Transverse colon (tissue), 4 donors: ENCODE results near the gene DNAJC8. TPM values are rescaled to one million over a fixed set of nuclear protein-coding genes. Genes with fewer than 3 reads are reported as not detected.

ENCODE experiments used
- DNase-seq: peaks from one replicate; pipeline ENCODE4 v3.0.0-alpha.2; 2019
- H3K27ac ChIP-seq, 4 donors: fragments of 200-600 bp; sonication (generic); 2 replicates each; pipeline ENCODE4 v1.5.1; 2016 to 2018; ENCODE audit warnings: inconsistent platforms in 4 of 4
- H3K27me3 ChIP-seq: fragments of 200-600 bp; sonication (generic); 2 replicates; pipeline ENCODE4 v1.5.1; 2017; ENCODE audit warnings: inconsistent platforms
- H3K36me3 ChIP-seq, 4 donors: fragments of 200-600 bp; sonication (generic); 2 replicates each; pipeline ENCODE4 v1.5.1; 2017 to 2019; ENCODE audit warnings: inconsistent platforms in 4 of 4
- H3K4me1 ChIP-seq, 4 donors: fragments of 200-600 bp; sonication (generic); 2 replicates each; pipeline ENCODE4 v1.5.1; 2017 to 2020; ENCODE audit warnings: inconsistent platforms in 4 of 4
- H3K4me3 ChIP-seq, 4 donors: fragments of 200-600 bp; sonication (generic); 1 replicate in 1 of 4; 2 replicates in 3 of 4; pipeline versions ENCODE4 v1.5.1 to v1.6.1; 2017 to 2019; ENCODE audit warnings: inconsistent platforms in 4 of 4
- H3K9me3 ChIP-seq, 2 donors: fragments of 200-600 bp; sonication (generic); 2 replicates each; pipeline ENCODE4 v1.5.1; 2017 to 2019; ENCODE audit warnings: inconsistent platforms in 2 of 2
- CTCF ChIP-seq, 5 experiments: fragments of 200-600 bp in 3 of 5; fragments of 450-650 bp in 2 of 5; sonication (generic) in 3 of 5; IDR thresholded peaks; 1 replicate in 2 of 5; 2 replicates in 3 of 5; pipeline ENCODE4 v1.5.1; 2016 to 2017; ENCODE audit warnings: antibody characterized with exemption in 5 of 5, inconsistent platforms in 3 of 5, mild to moderate bottlenecking in 2 of 5, moderate library complexity in 1 of 5
- EP300 ChIP-seq: sonication (generic); formaldehyde crosslinking; IDR thresholded peaks from one replicate; pipeline ENCODE4 v1.6.1; 2017; ENCODE audit warnings: antibody characterized with exemption, low read depth
- POLR2A ChIP-seq: fragments of 450-650 bp; IDR thresholded peaks from one replicate; pipeline ENCODE4 v1.6.1; 2016; ENCODE audit warnings: antibody characterized with exemption, mild to moderate bottlenecking, moderate library complexity
- POLR2AphosphoS5 ChIP-seq, 3 donors: sonication (generic); formaldehyde crosslinking; IDR thresholded peaks; one replicate each; pipeline ENCODE4 v1.6.1; 2016; ENCODE audit warnings: antibody characterized with exemption in 3 of 3
- WGBS, 2 donors: methylation state at CpG; one replicate each; pipeline ENCODE4 v1.1.5; 2018; ENCODE audit warnings: low coverage in 1 of 2; 5-methylcytosine and 5-hydroxymethylcytosine counted together
- in situ Hi-C, 4 donors: fragments of 200-750 bp; cut with MboI; loops; one replicate each; pipeline versions ENCODE4 v1.15.0 to v1.15.1; 2017; ENCODE audit warnings: low sequenced_read_pairs in 3 of 4, low pct_ligation_motif_present in 1 of 4, low pct_unique_long_range_greater_than_20kb in 1 of 4
- intact Hi-C: fragments of 100-400 bp; cut with DNase I; formaldehyde crosslinking; loops from one replicate; pipeline ENCODE4 v1.15.1; 2023; ENCODE audit warnings: low total_unique reads
- total RNA-seq, 4 donors: library from RNA; depleted of rRNA; stranded (reverse); fragments of >200 nt; gene quantifications; one replicate each; pipeline ENCODE4 v1.1.0, GENCODE V29; 2016

The DNAJC8 gene
- total RNA-seq: 10 to 100 TPM; 33.3 to 68.7 (median 46.8) TPM

- in situ Hi-C loops: loop anchor here in 1 of 4 donors (25.0 kb wide), 1 partner anchor 280 kb away; the partner anchor contains the start of gene RCC1
- peaks cover 0 to 19% (median 8%) of the 10 kb centered on the region in 4 donors for H3K36me3 ChIP-seq
- no peaks in the 10 kb centered on the region for H3K9me3 ChIP-seq
- peak within 1 kb of the TSS; percentile 45 to 95 (median 90) for H3K4me3 ChIP-seq
- TF ChIP-seq POLR2AphosphoS5 (IDR thresholded peaks at IDR 0.05) (peak; percentile 87 to 93 (median 90)), EP300 (no peak), CTCF (IDR thresholded peaks at IDR 0.05) (no peak), POLR2A (peak; percentile 76)
- DNase-seq: peak; percentile 97
- 0 to 1% methylated on average over 1 to 37 of the region's 40 CpGs for WGBS, 2 donors
- H3K27ac ChIP-seq: peak within 1 kb of the TSS; percentile 76 to 86 (median 83)
- peaks cover 18 to 41% (median 32%) of the 10 kb centered on the region in 4 donors for H3K4me1 ChIP-seq
- H3K27me3 ChIP-seq: no peaks in the 10 kb centered on the region
- intact Hi-C loops: no loop called here
Measured at GRCh38 chr1:28232558-28233263, at the start of gene DNAJC8. Gene DNAJC8 (minus strand): TSS chr1:28233029. CDS start chr1:28232998, 31 bp downstream.

GRCh38 chr1:28281608-28282425, 49.0 kb upstream of the DNAJC8 start:
- intact Hi-C loops (no loop called here), in situ Hi-C loops (no loop called here)
- 66% methylated on average over 14 of the region's 14 CpGs; no CpG with 5 or more reads in 1 of the 2 donors for WGBS, 2 donors
- peak overlapping the region; percentile 55 to 74 (median 66) for H3K27ac ChIP-seq
- no peaks in the 10 kb centered on the region for H3K27me3 ChIP-seq
- peaks cover 0 to 31% (median 15%) of the 10 kb centered on the region in 4 donors for H3K36me3 ChIP-seq
- peaks cover 0 to 26% (median 19%) of the 10 kb centered on the region in 4 donors for H3K4me1 ChIP-seq
- H3K9me3 ChIP-seq: no peaks in the 10 kb centered on the region
- TF ChIP-seq POLR2AphosphoS5 (IDR thresholded peaks at IDR 0.05) (no peak), EP300 (no peak), CTCF (IDR thresholded peaks at IDR 0.05) (no peak), POLR2A (no peak)
- no peak overlapping the region for H3K4me3 ChIP-seq
- peak; percentile 43 for DNase-seq

DNA sequence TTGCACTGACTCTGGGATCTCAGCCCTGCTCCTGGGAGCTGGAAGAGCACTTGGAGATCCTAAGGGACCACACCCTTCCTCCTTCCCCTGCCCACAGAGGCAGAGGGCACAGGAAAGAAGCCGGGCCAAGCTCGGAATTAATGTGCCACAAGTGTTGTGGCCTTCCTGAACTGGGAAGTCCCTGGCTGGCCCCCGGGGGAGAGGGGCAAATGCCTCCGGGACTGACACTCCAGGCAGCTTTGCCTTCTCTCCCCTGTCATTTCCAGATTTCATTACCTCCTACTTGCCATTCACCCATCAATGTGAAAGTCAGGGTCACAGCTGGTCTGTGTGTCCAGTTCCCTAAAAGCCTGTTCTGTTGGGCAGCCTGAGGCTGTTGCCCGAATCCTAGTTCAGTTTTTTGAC, 48.1 kb upstream of the DNAJC8 start:
- Histone ChIP-seq H3K27me3 (no peaks in the 10 kb centered on the region), H3K27ac (peak overlapping the region; percentile 55 to 74 (median 66)), H3K9me3 (no peaks in the 10 kb centered on the region), H3K4me1 (peaks cover 0 to 26% (median 19%) of the 10 kb centered on the region in 4 donors), H3K36me3 (peaks cover 0 to 32% (median 15%) of the 10 kb centered on the region in 4 donors), H3K4me3 (no peak overlapping the region)
- in situ Hi-C loops: no loop called here
- intact Hi-C loops: no loop called here
- no peak for DNase-seq
- WGBS, 2 donors: 78 to 80% methylated on average over 1 to 5 of the region's 5 CpGs
- TF ChIP-seq POLR2AphosphoS5 (IDR thresholded peaks at IDR 0.05) (no peak), POLR2A (no peak), CTCF (IDR thresholded peaks at IDR 0.05) (no peak), EP300 (no peak)

GRCh38 chr1:28280501-28280900, 47.7 kb upstream of the DNAJC8 start:
- no peaks in the 10 kb centered on the region for H3K27me3 ChIP-seq
- intact Hi-C loops: no loop called here
- in situ Hi-C loops: no loop called here
- 80 to 86% methylated on average over 1 to 5 of the region's 8 CpGs for WGBS, 2 donors
- DNase-seq: no peak
- H3K4me3 ChIP-seq: no peak overlapping the region
- peak overlapping the region; percentile 55 to 74 (median 66) for H3K27ac ChIP-seq
- TF ChIP-seq POLR2AphosphoS5 (IDR thresholded peaks at IDR 0.05) (no peak), POLR2A (no peak), EP300 (no peak), CTCF (IDR thresholded peaks at IDR 0.05) (no peak)
- peaks cover 0 to 26% (median 19%) of the 10 kb centered on the region in 4 donors for H3K4me1 ChIP-seq
- H3K36me3 ChIP-seq: peaks cover 0 to 36% (median 18%) of the 10 kb centered on the region in 4 donors
- no peaks in the 10 kb centered on the region for H3K9me3 ChIP-seq
